NB4 (cell line): ENCODE measurements around the gene HS6ST3.

Source experiments
- MYC ChIP-seq: IDR thresholded peaks from 2 replicates; pipeline ENCODE4 v1.6.1; 2011; ENCODE audit warnings: low read depth, low read length
- POLR2A ChIP-seq: IDR thresholded peaks from 2 replicates; pipeline ENCODE4 v1.6.1; 2011; ENCODE audit warnings: mild to moderate bottlenecking; ENCODE audit not compliant: insufficient read length; ENCODE audit errors: extremely low read depth
- TF ChIP-seq, protein P1 (sequence below): IDR thresholded peaks from one replicate; pipeline ENCODE4 v1.5.1; 2012; ENCODE audit warnings: low read depth, low read length

DNA sequence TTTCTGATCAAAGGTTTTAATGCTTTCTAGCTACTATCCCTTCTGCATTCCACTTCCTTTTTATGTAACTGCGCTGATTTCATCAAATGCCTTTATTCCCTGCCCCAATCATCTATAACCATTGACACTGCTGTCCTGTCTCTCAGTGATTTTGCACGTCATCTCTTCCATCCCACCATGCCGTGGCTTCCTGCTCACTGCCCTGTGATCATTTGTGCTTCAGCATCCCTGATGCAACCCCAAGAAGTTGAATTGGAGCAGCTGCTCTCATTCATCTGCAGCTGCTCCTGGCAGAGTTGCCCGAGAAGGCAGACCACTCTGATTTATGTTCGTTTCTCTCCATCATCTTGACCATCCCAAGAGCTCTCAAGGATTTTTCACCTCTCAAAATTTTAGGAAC, 112.4 kb downstream of the HS6ST3 start:
- TF ChIP-seq POLR2A (no peak), MYC (no peak)
- TF ChIP-seq, protein P1, sequence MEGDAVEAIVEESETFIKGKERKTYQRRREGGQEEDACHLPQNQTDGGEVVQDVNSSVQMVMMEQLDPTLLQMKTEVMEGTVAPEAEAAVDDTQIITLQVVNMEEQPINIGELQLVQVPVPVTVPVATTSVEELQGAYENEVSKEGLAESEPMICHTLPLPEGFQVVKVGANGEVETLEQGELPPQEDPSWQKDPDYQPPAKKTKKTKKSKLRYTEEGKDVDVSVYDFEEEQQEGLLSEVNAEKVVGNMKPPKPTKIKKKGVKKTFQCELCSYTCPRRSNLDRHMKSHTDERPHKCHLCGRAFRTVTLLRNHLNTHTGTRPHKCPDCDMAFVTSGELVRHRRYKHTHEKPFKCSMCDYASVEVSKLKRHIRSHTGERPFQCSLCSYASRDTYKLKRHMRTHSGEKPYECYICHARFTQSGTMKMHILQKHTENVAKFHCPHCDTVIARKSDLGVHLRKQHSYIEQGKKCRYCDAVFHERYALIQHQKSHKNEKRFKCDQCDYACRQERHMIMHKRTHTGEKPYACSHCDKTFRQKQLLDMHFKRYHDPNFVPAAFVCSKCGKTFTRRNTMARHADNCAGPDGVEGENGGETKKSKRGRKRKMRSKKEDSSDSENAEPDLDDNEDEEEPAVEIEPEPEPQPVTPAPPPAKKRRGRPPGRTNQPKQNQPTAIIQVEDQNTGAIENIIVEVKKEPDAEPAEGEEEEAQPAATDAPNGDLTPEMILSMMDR, result no peak
